ENCODE data around the gene NTM. TPM values are rescaled to one million over a fixed set of nuclear protein-coding genes. Genes with fewer than 3 reads are reported as not detected.

The NTM gene
- total RNA-seq, 2 donors from 2014 or later: not detected

DNA sequence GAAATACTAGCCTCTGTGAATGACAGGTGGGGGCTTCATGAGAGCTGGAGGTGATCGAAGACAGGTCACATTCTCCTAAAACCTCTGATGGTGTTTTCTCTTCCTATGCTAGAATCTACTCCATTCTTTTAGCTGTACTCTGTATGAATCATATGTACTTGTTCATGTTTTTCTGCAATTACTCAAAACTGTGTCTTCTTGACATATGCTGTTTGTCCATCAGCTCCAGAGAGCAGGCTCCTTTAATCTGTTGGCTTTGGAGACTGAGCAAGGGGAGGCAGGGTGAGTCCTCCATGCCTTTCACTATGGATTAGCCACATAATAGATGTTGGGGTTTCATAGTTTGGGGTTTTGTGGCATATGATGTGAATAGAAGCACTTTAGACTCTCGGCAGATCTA is 598.8 kb downstream of the NTM start:
- Mint-ChIP-seq H3K4me1 (ENCODE audit: low read depth) (no peaks in the 10 kb centered on the region), H3K4me3 (no peak overlapping the region), H3K36me3 (ENCODE audit: insufficient read depth in 2 of 2) (peaks cover 0 to 2% of the 10 kb centered on the region in 2 donors), H3K9me3 (peaks cover 3 to 6% of the 10 kb centered on the region in 2 donors), H3K27ac (no peak overlapping the region), H3K27me3 (ENCODE audit: low read depth) (no peaks in the 10 kb centered on the region)
- DNase-seq: no peak
- ATAC-seq (replicated peaks in 1 of 2): no peak

DNA sequence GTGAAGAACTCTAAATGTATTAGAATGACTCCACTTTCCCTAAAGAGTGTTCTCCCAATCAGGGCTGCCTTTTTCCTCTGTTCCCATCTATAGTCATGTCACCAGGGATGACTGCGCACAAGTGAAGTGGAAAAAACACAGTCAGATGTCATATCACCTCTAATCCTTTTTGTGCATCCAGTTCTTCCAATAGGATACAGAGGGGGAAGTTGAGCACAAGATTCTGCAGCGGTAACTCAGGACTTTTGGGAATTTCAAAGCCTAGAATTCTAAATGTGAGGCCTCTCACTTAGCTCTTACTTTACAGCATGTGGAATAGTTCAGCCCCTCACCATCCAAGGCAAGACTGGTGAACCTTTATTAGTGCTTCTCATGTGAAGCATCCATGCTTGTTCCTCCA is 602.6 kb downstream of the NTM start:
- Mint-ChIP-seq H3K4me3 (no peak overlapping the region), H3K27me3 (ENCODE audit: low read depth) (no peaks in the 10 kb centered on the region)

GRCh38 chr11:131975619-131976018 is 605.2 kb downstream of the NTM start:
- ATAC-seq (replicated peaks in 1 of 2): no peak

More for the DNA sequence above, 602.6 kb downstream of the NTM start:
- ATAC-seq (replicated peaks in 1 of 2): no peak
- no peak for DNase-seq
- Mint-ChIP-seq H3K27ac (no peak overlapping the region), H3K36me3 (ENCODE audit: insufficient read depth in 2 of 2) (peaks cover 0 to 2% of the 10 kb centered on the region in 2 donors), H3K9me3 (peaks cover 5 to 12% of the 10 kb centered on the region in 2 donors), H3K4me1 (ENCODE audit: low read depth) (no peaks in the 10 kb centered on the region)

DNA sequence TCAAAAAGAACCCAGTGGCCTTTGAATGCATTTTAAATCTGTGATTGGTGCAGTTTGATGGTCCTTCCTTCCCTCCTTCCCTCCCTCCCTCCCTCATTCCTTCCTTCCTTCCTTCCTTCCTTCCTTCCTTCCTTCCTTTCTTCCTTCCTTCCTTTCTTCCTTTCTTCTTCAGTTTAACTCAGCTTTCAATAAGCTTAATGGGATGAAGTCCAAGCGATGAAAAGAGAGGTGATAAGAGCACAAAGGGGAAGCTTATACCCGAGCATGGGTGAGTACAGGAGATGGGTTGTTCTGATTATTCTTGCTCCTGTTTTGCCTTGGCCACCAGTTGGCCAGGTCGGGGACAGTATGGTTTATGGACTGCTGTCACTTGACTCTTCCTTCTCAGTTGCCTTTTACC is 605.6 kb downstream of the NTM start:
- no peak overlapping the region for H3K27ac Mint-ChIP-seq
- DNase-seq (no peak), ATAC-seq (replicated peaks in 1 of 2) (no peak)
- H3K4me1 Mint-ChIP-seq (ENCODE audit: low read depth): no peaks in the 10 kb centered on the region
- no peaks in the 10 kb centered on the region for H3K27me3 Mint-ChIP-seq (ENCODE audit: low read depth)
- H3K4me3 Mint-ChIP-seq: no peak overlapping the region
- H3K9me3 Mint-ChIP-seq: peaks cover 2 to 9% of the 10 kb centered on the region in 2 donors
- H3K36me3 Mint-ChIP-seq (ENCODE audit: insufficient read depth in 2 of 2): peaks cover 0 to 2% of the 10 kb centered on the region in 2 donors

More at GRCh38 chr11:131975619-131976018, 605.2 kb downstream of the NTM start:
- H3K4me1 Mint-ChIP-seq (ENCODE audit: low read depth): no peaks in the 10 kb centered on the region
- peaks cover 2 to 12% of the 10 kb centered on the region in 2 donors for H3K9me3 Mint-ChIP-seq
- H3K27ac Mint-ChIP-seq: no peak overlapping the region
- H3K27me3 Mint-ChIP-seq (ENCODE audit: low read depth): no peaks in the 10 kb centered on the region
- DNase-seq: no peak
- H3K4me3 Mint-ChIP-seq: no peak overlapping the region
- peaks cover 0 to 2% of the 10 kb centered on the region in 2 donors for H3K36me3 Mint-ChIP-seq (ENCODE audit: insufficient read depth in 2 of 2)

- no peaks in the 10 kb centered on the region for H3K4me1 Mint-ChIP-seq (ENCODE audit: low read depth)
- no peak overlapping the region for H3K27ac Mint-ChIP-seq
- no peak overlapping the region for H3K4me3 Mint-ChIP-seq
- peaks cover 0 to 2% of the 10 kb centered on the region in 2 donors for H3K36me3 Mint-ChIP-seq (ENCODE audit: insufficient read depth in 2 of 2)
- DNase-seq: no peak
- H3K9me3 Mint-ChIP-seq: peaks cover 2 to 9% of the 10 kb centered on the region in 2 donors
- no peaks in the 10 kb centered on the region for H3K27me3 Mint-ChIP-seq (ENCODE audit: low read depth)
- ATAC-seq (replicated peaks in 1 of 2): no peak
These were observed 606.8 kb downstream of the NTM start for GRCh38 chr11:131977231-131977630.

GRCh38 chr11:131977854-131978253 is 607.4 kb downstream of the NTM start:
- H3K4me3 Mint-ChIP-seq: no peak overlapping the region
- H3K36me3 Mint-ChIP-seq (ENCODE audit: insufficient read depth in 2 of 2): peaks cover 0 to 2% of the 10 kb centered on the region in 2 donors
- H3K27me3 Mint-ChIP-seq (ENCODE audit: low read depth): no peaks in the 10 kb centered on the region
- no peaks in the 10 kb centered on the region for H3K4me1 Mint-ChIP-seq (ENCODE audit: low read depth)
- peaks cover 2 to 9% of the 10 kb centered on the region in 2 donors for H3K9me3 Mint-ChIP-seq
- ATAC-seq (replicated peaks in 1 of 2): no peak
- H3K27ac Mint-ChIP-seq: no peak overlapping the region
- no peak for DNase-seq

DNA sequence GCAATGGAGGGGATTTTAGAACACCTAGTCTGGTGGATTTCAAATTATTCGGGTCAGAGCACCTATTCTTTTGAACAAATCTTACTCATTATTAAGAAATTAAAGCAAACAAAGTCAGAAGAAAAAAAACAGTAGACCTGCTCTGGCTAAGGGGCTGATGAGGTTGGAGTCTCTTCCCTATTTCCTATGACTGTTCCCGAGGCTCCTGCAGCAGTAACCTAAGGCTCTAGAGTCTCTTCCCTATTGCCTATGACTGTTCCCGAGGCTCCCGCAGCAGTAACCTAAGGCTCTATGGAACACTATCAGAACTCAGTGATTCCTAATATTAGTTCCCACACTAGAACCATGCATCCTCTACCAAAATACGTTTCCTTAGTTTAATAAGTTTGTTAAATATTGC is 607.9 kb downstream of the NTM start:
- no peak for DNase-seq
- peaks cover 0 to 1% of the 10 kb centered on the region in 2 donors for H3K36me3 Mint-ChIP-seq (ENCODE audit: insufficient read depth in 2 of 2)
- no peaks in the 10 kb centered on the region for H3K4me1 Mint-ChIP-seq (ENCODE audit: low read depth)
- no peak overlapping the region for H3K27ac Mint-ChIP-seq
- H3K27me3 Mint-ChIP-seq (ENCODE audit: low read depth): no peaks in the 10 kb centered on the region
- ATAC-seq (replicated peaks in 1 of 2): no peak
- no peak overlapping the region for H3K4me3 Mint-ChIP-seq
- H3K9me3 Mint-ChIP-seq: peaks cover 2 to 9% of the 10 kb centered on the region in 2 donors

DNA sequence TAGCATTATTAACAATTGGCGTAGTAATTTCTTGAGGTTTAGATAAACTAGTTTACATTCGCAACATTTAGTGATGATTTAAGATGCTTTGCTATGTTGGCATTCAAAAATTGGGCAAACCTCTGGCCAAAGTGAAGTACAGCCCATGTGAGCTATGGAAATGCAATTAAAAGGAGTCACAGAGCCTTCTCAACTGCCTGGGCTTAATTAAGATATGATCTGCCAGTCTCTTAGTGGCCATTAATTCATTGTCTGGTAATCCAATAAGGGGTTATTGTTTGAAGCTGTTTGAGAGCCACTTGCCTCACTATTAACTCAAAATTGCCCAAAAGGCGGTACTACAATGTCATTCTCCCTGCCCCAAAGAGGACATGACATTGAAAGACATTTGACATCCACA is 608.9 kb downstream of the NTM start:
- Mint-ChIP-seq H3K4me1 (ENCODE audit: low read depth) (no peaks in the 10 kb centered on the region), H3K27ac (no peak overlapping the region), H3K4me3 (no peak overlapping the region), H3K36me3 (ENCODE audit: insufficient read depth in 2 of 2) (no peaks in the 10 kb centered on the region), H3K27me3 (ENCODE audit: low read depth) (no peaks in the 10 kb centered on the region), H3K9me3 (peaks cover 2 to 7% of the 10 kb centered on the region in 2 donors)
- DNase-seq (no peak), ATAC-seq (replicated peaks in 1 of 2) (no peak)

DNA sequence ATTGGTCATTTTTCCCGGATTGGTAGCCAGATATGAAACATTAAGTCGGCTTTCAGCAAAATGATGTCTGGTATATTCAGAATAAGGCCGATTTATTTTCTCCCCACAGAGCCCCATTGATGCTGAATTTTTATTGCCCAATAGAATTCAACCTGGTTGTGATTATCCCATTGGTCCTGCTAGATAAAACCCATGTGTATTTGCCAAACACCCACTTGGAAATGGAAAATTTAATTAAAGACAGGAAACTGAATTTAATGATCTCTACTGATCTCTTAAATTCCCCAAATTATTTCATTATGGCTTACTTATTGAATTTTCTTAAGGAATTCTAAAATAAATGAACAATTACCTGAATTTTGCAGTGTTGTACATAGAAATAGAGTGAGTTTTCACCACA is 609.8 kb downstream of the NTM start:
- H3K27ac Mint-ChIP-seq: no peak overlapping the region
- no peaks in the 10 kb centered on the region for H3K4me1 Mint-ChIP-seq (ENCODE audit: low read depth)
- H3K9me3 Mint-ChIP-seq: peaks cover 2 to 7% of the 10 kb centered on the region in 2 donors
- no peak overlapping the region for H3K4me3 Mint-ChIP-seq
- ATAC-seq (replicated peaks in 1 of 2) (no peak), DNase-seq (no peak)
- no peaks in the 10 kb centered on the region for H3K36me3 Mint-ChIP-seq (ENCODE audit: insufficient read depth in 2 of 2)
- H3K27me3 Mint-ChIP-seq (ENCODE audit: low read depth): no peaks in the 10 kb centered on the region

GRCh38 chr11:131980888-131981668 is 610.7 kb downstream of the NTM start:
- Mint-ChIP-seq H3K4me1 (ENCODE audit: low read depth) (no peaks in the 10 kb centered on the region), H3K4me3 (no peak overlapping the region), H3K27ac (no peak overlapping the region), H3K27me3 (ENCODE audit: low read depth) (no peaks in the 10 kb centered on the region), H3K9me3 (peaks cover 2 to 5% of the 10 kb centered on the region in 2 donors), H3K36me3 (ENCODE audit: insufficient read depth in 2 of 2) (no peaks in the 10 kb centered on the region)
- no peak for ATAC-seq (replicated peaks in 1 of 2)
- DNase-seq: no peak

- DNase-seq: no peak
- H3K27me3 Mint-ChIP-seq (ENCODE audit: low read depth): no peaks in the 10 kb centered on the region
- H3K4me1 Mint-ChIP-seq (ENCODE audit: low read depth): no peaks in the 10 kb centered on the region
- no peak overlapping the region for H3K4me3 Mint-ChIP-seq
- no peak for ATAC-seq (replicated peaks in 1 of 2)
- H3K9me3 Mint-ChIP-seq: peaks cover 2 to 6% of the 10 kb centered on the region in 2 donors
- H3K36me3 Mint-ChIP-seq (ENCODE audit: insufficient read depth in 2 of 2): no peaks in the 10 kb centered on the region
- no peak overlapping the region for H3K27ac Mint-ChIP-seq
These were observed 611.7 kb downstream of the NTM start for GRCh38 chr11:131982154-131982553.

- no peaks in the 10 kb centered on the region for H3K4me1 Mint-ChIP-seq (ENCODE audit: low read depth)
- ATAC-seq (replicated peaks in 1 of 2) (no peak), DNase-seq (no peak)
- no peaks in the 10 kb centered on the region for H3K27me3 Mint-ChIP-seq (ENCODE audit: low read depth)
- no peak overlapping the region for H3K27ac Mint-ChIP-seq
- no peak overlapping the region for H3K4me3 Mint-ChIP-seq
- H3K36me3 Mint-ChIP-seq (ENCODE audit: insufficient read depth in 2 of 2): no peaks in the 10 kb centered on the region
- H3K9me3 Mint-ChIP-seq: peaks cover 0 to 4% of the 10 kb centered on the region in 2 donors
These were observed 615.5 kb downstream of the NTM start for GRCh38 chr11:131985846-131986301.

- Mint-ChIP-seq H3K27ac (no peak overlapping the region), H3K9me3 (peaks cover 0 to 4% of the 10 kb centered on the region in 2 donors), H3K4me1 (ENCODE audit: low read depth) (no peaks in the 10 kb centered on the region), H3K36me3 (ENCODE audit: insufficient read depth in 2 of 2) (no peaks in the 10 kb centered on the region), H3K27me3 (ENCODE audit: low read depth) (no peaks in the 10 kb centered on the region), H3K4me3 (no peak overlapping the region)
- ATAC-seq (replicated peaks in 1 of 2): no peak
- no peak for DNase-seq
These were observed 617.3 kb downstream of the NTM start for GRCh38 chr11:131987703-131988102.

GRCh38 chr11:131991606-131992005 is 621.2 kb downstream of the NTM start:
- peaks cover 0 to 3% of the 10 kb centered on the region in 2 donors for H3K9me3 Mint-ChIP-seq
- peaks cover 0 to 2% of the 10 kb centered on the region in 2 donors for H3K36me3 Mint-ChIP-seq (ENCODE audit: insufficient read depth in 2 of 2)

More at GRCh38 chr11:131991606-131992005, 621.2 kb downstream of the NTM start:
- ATAC-seq (replicated peaks in 1 of 2) (no peak), DNase-seq (no peak)
- Mint-ChIP-seq H3K27me3 (ENCODE audit: low read depth) (no peaks in the 10 kb centered on the region), H3K4me3 (no peak overlapping the region), H3K4me1 (ENCODE audit: low read depth) (no peaks in the 10 kb centered on the region), H3K27ac (no peak overlapping the region)

Measured in activated T-cell treated with anti-CD3 and anti-CD28 coated beads, Interleukin-2, amount 50 U/mL, for 72 hours (primary cell).